Activated CD4-positive, alpha-beta T cell treated with anti-CD3 and anti-CD28 coated beads for 1 hour (primary cell): ENCODE results near the gene DBNDD1.

Experiments
- DNase-seq: peaks from one replicate; pipeline ENCODE4 v3.0.0-alpha.2; 2020

Gene DBNDD1

GRCh38 chr16:90034504-90034903 is 15.2 kb upstream of the DBNDD1 start:
- no peak for DNase-seq

- DNase-seq: no peak
These were observed 14.1 kb upstream of the DBNDD1 start for GRCh38 chr16:90033387-90033786.

- no peak for DNase-seq
These were observed 13.5 kb upstream of the DBNDD1 start for GRCh38 chr16:90032674-90033331.

- no peak for DNase-seq
These were observed 12.8 kb upstream of the DBNDD1 start for GRCh38 chr16:90031931-90032673.

- no peak for DNase-seq
These were observed 12.1 kb upstream of the DBNDD1 start for GRCh38 chr16:90031186-90031930.

- DNase-seq: no peak
These were observed 9.7 kb upstream of the DBNDD1 start for GRCh38 chr16:90028985-90029384.

- no peak for DNase-seq
These were observed 8.4 kb upstream of the DBNDD1 start for GRCh38 chr16:90027611-90028010.

- no peak for DNase-seq
These were observed 6.9 kb upstream of the DBNDD1 start for GRCh38 chr16:90026135-90026534.

- no peak for DNase-seq
These were observed 3.8 kb upstream of the DBNDD1 start for GRCh38 chr16:90023078-90023447.

GRCh38 chr16:90022209-90023077 is 3.2 kb upstream of the DBNDD1 start:
- peak; percentile 67 for DNase-seq

- DNase-seq: no peak
These were observed 1.7 kb upstream of the DBNDD1 start for GRCh38 chr16:90020838-90021382.

- no peak for DNase-seq
These were observed 1.1 kb upstream of the DBNDD1 start for GRCh38 chr16:90020260-90020837.

- DNase-seq: peak; percentile 31
These were observed 445 bp upstream of the DBNDD1 start for GRCh38 chr16:90019543-90020259.

GRCh38 chr16:90018297-90018651 is 982 bp downstream of the DBNDD1 start:
- DNase-seq: no peak

GRCh38 chr16:90016339-90016950 is 2.8 kb downstream of the DBNDD1 start:
- no peak for DNase-seq

GRCh38 chr16:90015586-90016338 is 3.5 kb downstream of the DBNDD1 start:
- no peak for DNase-seq

- no peak for DNase-seq
These were observed 6.1 kb downstream of the DBNDD1 start for GRCh38 chr16:90012991-90013745.

- no peak for DNase-seq
These were observed 7.3 kb downstream of the DBNDD1 start for GRCh38 chr16:90011908-90012501.

- DNase-seq: no peak
These were observed 7.8 kb downstream of the DBNDD1 start for GRCh38 chr16:90011508-90011819.
